Measurements from ENCODE around the gene CDK5.
"Not testable (repeated sequence)": the region's sequence is repeated elsewhere in the genome, so short reads cannot be mapped to it uniquely, and the experiment has no call there.

Gene CDK5

GRCh38 chr7:151016505-151016904 lies 41.2 kb downstream of the CDK5 start:
- Histone ChIP-seq H3K4me3 (no peak overlapping the region), H3K36me3 (ENCODE audit: insufficient read depth, low read length) (no peaks in the 10 kb centered on the region), H3K9ac (ENCODE audit: insufficient read length) (no peak overlapping the region), H3K9me3 (ENCODE audit: low read depth, low read length) (no peaks in the 10 kb centered on the region), H3K27ac (no peak overlapping the region)
- DNase-seq (ENCODE audit: low read depth, low spot score) = no peak
- no peak for TF ChIP-seq EZH2 (IDR thresholded peaks at IDR 0.05)
- no peak for TF ChIP-seq FOXP2 (optimal IDR thresholded peaks at IDR 0.05; ENCODE audit: control extremely low read depth, extremely low read length, insufficient read depth)
- no peak for TF ChIP-seq POLR2AphosphoS5 (IDR thresholded peaks at IDR 0.05; ENCODE audit: borderline replicate concordance, low read depth, low read length)

GRCh38 chr7:151015967-151016366 lies 41.7 kb downstream of the CDK5 start:
- no peak overlapping the region for H3K4me3 ChIP-seq
- H3K27ac ChIP-seq = no peak overlapping the region
- H3K9ac ChIP-seq (ENCODE audit: insufficient read length) = no peak overlapping the region
- no peaks in the 10 kb centered on the region for H3K9me3 ChIP-seq (ENCODE audit: low read depth, low read length)
- no peaks in the 10 kb centered on the region for H3K36me3 ChIP-seq (ENCODE audit: insufficient read depth, low read length)
- no peak for DNase-seq (ENCODE audit: low read depth, low spot score)
- no peak for TF ChIP-seq POLR2AphosphoS5 (IDR thresholded peaks at IDR 0.05; ENCODE audit: borderline replicate concordance, low read depth, low read length)
- TF ChIP-seq FOXP2 (optimal IDR thresholded peaks at IDR 0.05; ENCODE audit: control extremely low read depth, extremely low read length, insufficient read depth) = no peak
- TF ChIP-seq EZH2 (IDR thresholded peaks at IDR 0.05) = no peak

DNA sequence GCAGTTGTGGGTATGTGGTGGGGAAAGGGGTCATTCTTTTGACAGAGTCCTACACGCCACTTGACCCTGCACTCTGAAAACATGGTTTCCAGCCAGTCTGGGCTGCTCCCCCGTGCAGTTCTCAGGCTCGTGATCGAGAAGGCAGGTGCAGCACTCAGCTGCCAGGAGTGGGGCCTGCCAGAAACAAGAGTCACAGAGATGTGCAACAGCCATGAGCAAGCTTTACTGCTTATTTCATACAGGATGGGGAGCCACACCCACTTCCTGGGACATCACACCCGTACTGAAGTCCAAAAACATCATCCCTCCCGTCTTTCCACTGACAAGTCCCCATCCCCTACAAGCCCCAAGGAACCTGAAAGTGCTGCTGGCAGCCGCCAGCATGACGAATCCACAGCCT lies 42.7 kb downstream of the CDK5 start:
- Histone ChIP-seq H3K9me3 (ENCODE audit: low read depth, low read length) (no peaks in the 10 kb centered on the region), H3K4me3 (no peak overlapping the region), H3K36me3 (ENCODE audit: insufficient read depth, low read length) (no peaks in the 10 kb centered on the region), H3K9ac (ENCODE audit: insufficient read length) (no peak overlapping the region), H3K27ac (no peak overlapping the region)
- TF ChIP-seq FOXP2 (optimal IDR thresholded peaks at IDR 0.05; ENCODE audit: control extremely low read depth, extremely low read length, insufficient read depth) (no peak), EZH2 (IDR thresholded peaks at IDR 0.05) (no peak), POLR2AphosphoS5 (IDR thresholded peaks at IDR 0.05; ENCODE audit: borderline replicate concordance, low read depth, low read length) (no peak)
- DNase-seq (ENCODE audit: low read depth, low spot score) = no peak

- no peak for DNase-seq (ENCODE audit: low read depth, low spot score)
- Histone ChIP-seq H3K27ac (no peak overlapping the region), H3K36me3 (ENCODE audit: insufficient read depth, low read length) (no peaks in the 10 kb centered on the region), H3K4me3 (no peak overlapping the region), H3K9me3 (ENCODE audit: low read depth, low read length) (no peaks in the 10 kb centered on the region), H3K9ac (ENCODE audit: insufficient read length) (no peak overlapping the region)
- TF ChIP-seq POLR2AphosphoS5 (IDR thresholded peaks at IDR 0.05; ENCODE audit: borderline replicate concordance, low read depth, low read length) (no peak), FOXP2 (optimal IDR thresholded peaks at IDR 0.05; ENCODE audit: control extremely low read depth, extremely low read length, insufficient read depth) (no peak), EZH2 (IDR thresholded peaks at IDR 0.05) (no peak)
Observed at GRCh38 chr7:151013733-151014497, 43.8 kb downstream of the CDK5 start.

GRCh38 chr7:151013356-151013732 lies 44.4 kb downstream of the CDK5 start:
- H3K27ac ChIP-seq = no peak overlapping the region
- H3K4me3 ChIP-seq = no peak overlapping the region
- no peak overlapping the region for H3K9ac ChIP-seq (ENCODE audit: insufficient read length)
- no peak for TF ChIP-seq POLR2AphosphoS5 (IDR thresholded peaks at IDR 0.05; ENCODE audit: borderline replicate concordance, low read depth, low read length)
- TF ChIP-seq EZH2 (IDR thresholded peaks at IDR 0.05) = no peak
- TF ChIP-seq FOXP2 (optimal IDR thresholded peaks at IDR 0.05; ENCODE audit: control extremely low read depth, extremely low read length, insufficient read depth) = no peak
- H3K36me3 ChIP-seq (ENCODE audit: insufficient read depth, low read length) = no peaks in the 10 kb centered on the region
- DNase-seq (ENCODE audit: low read depth, low spot score) = no peak
- no peaks in the 10 kb centered on the region for H3K9me3 ChIP-seq (ENCODE audit: low read depth, low read length)

- Histone ChIP-seq H3K36me3 (ENCODE audit: insufficient read depth, low read length) (no peaks in the 10 kb centered on the region), H3K27ac (no peak overlapping the region), H3K9me3 (ENCODE audit: low read depth, low read length) (no peaks in the 10 kb centered on the region), H3K4me3 (no peak overlapping the region), H3K9ac (ENCODE audit: insufficient read length) (no peak overlapping the region)
- TF ChIP-seq EZH2 (IDR thresholded peaks at IDR 0.05) (no peak), POLR2AphosphoS5 (IDR thresholded peaks at IDR 0.05; ENCODE audit: borderline replicate concordance, low read depth, low read length) (no peak), FOXP2 (optimal IDR thresholded peaks at IDR 0.05; ENCODE audit: control extremely low read depth, extremely low read length, insufficient read depth) (no peak)
- DNase-seq (ENCODE audit: low read depth, low spot score) = no peak
Observed at GRCh38 chr7:151012911-151013347, 44.8 kb downstream of the CDK5 start.

DNA sequence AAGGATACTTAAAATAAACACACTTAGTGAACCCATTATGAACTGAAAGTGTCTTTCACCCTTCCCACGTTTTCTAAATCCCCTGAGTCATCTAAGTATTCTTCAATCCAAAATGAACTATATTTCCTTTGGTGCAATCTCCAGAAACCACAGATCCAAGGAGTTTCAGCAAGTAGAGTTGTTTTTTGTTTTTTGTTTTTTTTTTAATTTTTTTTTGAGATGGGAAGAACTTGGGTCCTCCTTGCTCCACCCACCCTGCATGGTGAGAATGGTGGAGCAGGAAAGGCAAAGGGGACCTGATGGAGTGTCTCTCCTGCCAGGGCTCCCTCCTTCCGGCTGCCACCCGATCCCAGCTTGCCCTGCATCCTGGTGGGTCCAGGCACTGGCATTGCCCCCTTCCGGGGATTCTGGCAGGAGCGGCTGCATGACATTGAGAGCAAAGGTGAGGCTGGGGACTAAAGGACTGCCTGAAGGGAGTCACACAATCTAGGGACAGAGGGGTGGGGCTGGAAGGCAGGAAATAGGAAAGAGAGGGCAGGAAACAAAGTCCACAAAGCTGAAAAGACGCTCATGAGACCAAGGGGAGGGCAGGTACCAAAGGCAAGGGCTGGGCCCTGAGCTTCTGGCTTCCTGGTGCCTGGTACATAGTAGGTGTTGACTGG lies 45.5 kb downstream of the CDK5 start:
- Histone ChIP-seq H3K36me3 (ENCODE audit: insufficient read depth, low read length) (no peaks in the 10 kb centered on the region), H3K27ac (no peak overlapping the region), H3K9ac (ENCODE audit: insufficient read length) (no peak overlapping the region), H3K9me3 (ENCODE audit: low read depth, low read length) (no peaks in the 10 kb centered on the region), H3K4me3 (no peak overlapping the region)
- DNase-seq (ENCODE audit: low read depth, low spot score) = no peak
- TF ChIP-seq FOXP2 (optimal IDR thresholded peaks at IDR 0.05; ENCODE audit: control extremely low read depth, extremely low read length, insufficient read depth) (no peak), POLR2AphosphoS5 (IDR thresholded peaks at IDR 0.05; ENCODE audit: borderline replicate concordance, low read depth, low read length) (no peak), EZH2 (IDR thresholded peaks at IDR 0.05) (no peak)

DNA sequence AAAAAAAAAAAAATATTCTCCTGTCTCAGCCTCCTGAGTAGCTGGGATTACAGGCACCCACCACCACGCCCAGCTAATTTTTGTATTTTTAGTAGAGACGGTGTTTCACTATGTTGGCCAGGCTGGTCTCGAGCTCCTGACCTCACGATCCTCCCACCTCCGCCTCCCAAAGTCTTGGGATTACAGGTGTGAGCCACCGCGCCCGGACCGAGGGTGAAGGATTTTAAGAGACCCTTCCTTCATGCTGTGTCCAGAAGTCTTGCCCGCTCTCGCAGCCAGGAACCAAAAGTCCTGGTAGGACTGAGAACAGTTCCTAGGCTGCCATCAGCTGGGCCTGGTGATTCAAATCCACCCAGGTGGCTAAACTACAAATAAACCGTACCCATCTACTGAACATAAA lies 46.1 kb downstream of the CDK5 start:
- not testable (repeated sequence) for H3K9ac ChIP-seq (ENCODE audit: insufficient read length); H3K36me3 ChIP-seq (ENCODE audit: insufficient read depth, low read length); DNase-seq (ENCODE audit: low read depth, low spot score); H3K9me3 ChIP-seq (ENCODE audit: low read depth, low read length); H3K4me3 ChIP-seq; H3K27ac ChIP-seq

- DNase-seq (ENCODE audit: low read depth, low spot score) = no peak
- Histone ChIP-seq H3K27ac (no peak overlapping the region), H3K9me3 (ENCODE audit: low read depth, low read length) (no peaks in the 10 kb centered on the region), H3K9ac (ENCODE audit: insufficient read length) (no peak overlapping the region), H3K4me3 (no peak overlapping the region), H3K36me3 (ENCODE audit: insufficient read depth, low read length) (no peaks in the 10 kb centered on the region)
- TF ChIP-seq FOXP2 (optimal IDR thresholded peaks at IDR 0.05; ENCODE audit: control extremely low read depth, extremely low read length, insufficient read depth) (no peak), EZH2 (IDR thresholded peaks at IDR 0.05) (no peak), POLR2AphosphoS5 (IDR thresholded peaks at IDR 0.05; ENCODE audit: borderline replicate concordance, low read depth, low read length) (no peak)
Observed at GRCh38 chr7:151011097-151011409, 46.6 kb downstream of the CDK5 start.

Measured in SK-N-MC (cell line).